OCI-LY1 (cell line): Measurements from ENCODE around the gene FAM83G.

Experiments
- H2AFZ ChIP-seq: fragments of 200-600 bp; sonication (generic), shearing (Covaris generic); 2 replicates; pipeline ENCODE4 v1.6.0; 2014; ENCODE audit warnings: antibody characterized with exemption, mild to moderate bottlenecking, low read length
- H3F3A ChIP-seq: fragments of 200-600 bp; sonication (generic), shearing (Covaris generic); 2 replicates; pipeline ENCODE4 v1.6.0; 2014; ENCODE audit warnings: mild to moderate bottlenecking, antibody characterized with exemption, low read length, moderate library complexity; ENCODE audit not compliant: insufficient read depth
- H3K27ac ChIP-seq: fragments of 200-600 bp; sonication (generic); 2 replicates; pipeline ENCODE4 v1.5.1; 2014; ENCODE audit warnings: low read length, mixed run types, mild to moderate bottlenecking, low read depth; ENCODE audit not compliant: poor library complexity, severe bottlenecking
- H3K27me3 ChIP-seq: fragments of 200-600 bp; sonication (generic); 2 replicates; pipeline ENCODE4 v1.6.0; 2014; ENCODE audit warnings: antibody characterized with exemption, mild to moderate bottlenecking, low read length, moderate library complexity; ENCODE audit not compliant: insufficient read depth
- H3K36me3 ChIP-seq: fragments of 200-600 bp; sonication (generic); 2 replicates; pipeline ENCODE4 v1.6.1; 2014; ENCODE audit warnings: mild to moderate bottlenecking, antibody characterized with exemption, low read length, moderate library complexity, mixed read lengths; ENCODE audit not compliant: insufficient read depth
- H3K4me1 ChIP-seq: fragments of 200-600 bp; sonication (generic); 2 replicates; pipeline ENCODE4 v1.5.1; 2014; ENCODE audit warnings: mild to moderate bottlenecking, low read length, moderate library complexity; ENCODE audit not compliant: insufficient read depth, severe bottlenecking
- H3K4me2 ChIP-seq: fragments of 200-600 bp; sonication (generic), shearing (Covaris generic); 2 replicates; pipeline ENCODE4 v1.6.1; 2014; ENCODE audit warnings: low read length
- H3K4me3 ChIP-seq: fragments of 200-600 bp; sonication (generic); 2 replicates; pipeline ENCODE4 v1.5.1; 2014; ENCODE audit warnings: low read length, low read depth, mild to moderate bottlenecking, mixed read lengths; ENCODE audit not compliant: poor library complexity, severe bottlenecking
- H3K79me2 ChIP-seq: fragments of 200-600 bp; shearing (Covaris generic); 2 replicates; pipeline ENCODE4 v1.6.1; 2016; ENCODE audit warnings: mixed run types, low read length, mixed read lengths; ENCODE audit not compliant: insufficient read depth
- H3K9ac ChIP-seq: fragments of 200-600 bp; sonication (generic), shearing (Covaris generic); 2 replicates; pipeline ENCODE4 v1.6.1; 2014; ENCODE audit warnings: mild to moderate bottlenecking, low read length, mixed read lengths
- H3K9me2 ChIP-seq: fragments of 200-600 bp; sonication (generic), shearing (Covaris generic); 2 replicates; pipeline ENCODE4 v1.6.1; 2014; ENCODE audit warnings: low read depth, mild to moderate bottlenecking, low read length, mixed read lengths
- H3K9me3 ChIP-seq: fragments of 200-600 bp; shearing (Covaris generic); 2 replicates; pipeline ENCODE4 v1.6.1; 2014; ENCODE audit warnings: low read length, mixed read lengths
- H4K20me1 ChIP-seq: fragments of 200-600 bp; sonication (generic), shearing (Covaris generic); 2 replicates; pipeline ENCODE4 v1.6.0; 2016; ENCODE audit warnings: mild to moderate bottlenecking, low read length; ENCODE audit not compliant: insufficient read depth
- EZH2 ChIP-seq: fragments of 200-600 bp; sonication (generic), shearing (Covaris generic); IDR thresholded peaks from 2 replicates; pipeline ENCODE4 v1.8.0; 2017; ENCODE audit warnings: borderline replicate concordance, mixed run types, mild to moderate bottlenecking, antibody characterized with exemption, low read length, moderate library complexity, mixed read lengths
- TF ChIP-seq, protein P1 (sequence below): fragments of 200-600 bp; sonication (generic), shearing (Covaris generic); IDR thresholded peaks from 2 replicates; pipeline ENCODE4 v1.5.1; 2017; ENCODE audit warnings: mild to moderate bottlenecking, antibody characterized with exemption, low read length, moderate library complexity, mixed read lengths

FAM83G gene

DNA sequence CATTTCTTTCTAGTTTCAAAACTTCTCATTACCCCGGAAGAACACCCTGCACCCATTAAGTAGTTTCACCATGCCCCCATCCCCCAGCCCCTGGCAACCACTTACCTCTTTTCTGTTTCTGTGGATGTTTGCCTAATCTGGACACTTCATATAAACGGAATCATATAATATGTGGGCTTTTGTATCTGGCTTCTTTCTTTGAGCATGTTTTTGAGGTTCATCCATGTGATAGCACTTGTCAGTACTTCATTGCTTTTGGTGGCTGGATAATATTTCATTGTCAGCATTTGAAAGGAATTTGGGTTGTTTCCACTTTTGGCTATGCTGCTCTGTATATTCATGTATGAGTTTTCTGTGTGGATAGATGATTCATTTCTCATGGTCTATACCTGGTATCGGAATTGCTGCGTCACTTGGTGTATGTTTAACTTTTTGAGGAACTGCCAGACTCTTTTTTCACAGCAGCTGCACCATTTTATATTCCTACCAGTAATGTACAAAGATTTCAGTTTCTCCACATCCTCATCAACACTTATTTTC lies 82.6 kb downstream of the FAM83G start:
- Histone ChIP-seq H3K36me3 (peaks cover 43% of the 10 kb centered on the region), H3K27me3 (no peaks in the 10 kb centered on the region), H3F3A (no peaks in the 10 kb centered on the region), H3K4me3 (peak overlapping the region; percentile 5), H3K79me2 (no peaks in the 10 kb centered on the region), H3K9ac (peak overlapping the region; percentile 55), H4K20me1 (no peaks in the 10 kb centered on the region), H3K9me2 (no peaks in the 10 kb centered on the region), H3K4me1 (peaks cover 55% of the 10 kb centered on the region), H2AFZ (no peak overlapping the region), H3K27ac (peak overlapping the region; percentile 92), H3K4me2 (peak overlapping the region; percentile 41), H3K9me3 (no peaks in the 10 kb centered on the region)
- TF ChIP-seq, protein P1, sequence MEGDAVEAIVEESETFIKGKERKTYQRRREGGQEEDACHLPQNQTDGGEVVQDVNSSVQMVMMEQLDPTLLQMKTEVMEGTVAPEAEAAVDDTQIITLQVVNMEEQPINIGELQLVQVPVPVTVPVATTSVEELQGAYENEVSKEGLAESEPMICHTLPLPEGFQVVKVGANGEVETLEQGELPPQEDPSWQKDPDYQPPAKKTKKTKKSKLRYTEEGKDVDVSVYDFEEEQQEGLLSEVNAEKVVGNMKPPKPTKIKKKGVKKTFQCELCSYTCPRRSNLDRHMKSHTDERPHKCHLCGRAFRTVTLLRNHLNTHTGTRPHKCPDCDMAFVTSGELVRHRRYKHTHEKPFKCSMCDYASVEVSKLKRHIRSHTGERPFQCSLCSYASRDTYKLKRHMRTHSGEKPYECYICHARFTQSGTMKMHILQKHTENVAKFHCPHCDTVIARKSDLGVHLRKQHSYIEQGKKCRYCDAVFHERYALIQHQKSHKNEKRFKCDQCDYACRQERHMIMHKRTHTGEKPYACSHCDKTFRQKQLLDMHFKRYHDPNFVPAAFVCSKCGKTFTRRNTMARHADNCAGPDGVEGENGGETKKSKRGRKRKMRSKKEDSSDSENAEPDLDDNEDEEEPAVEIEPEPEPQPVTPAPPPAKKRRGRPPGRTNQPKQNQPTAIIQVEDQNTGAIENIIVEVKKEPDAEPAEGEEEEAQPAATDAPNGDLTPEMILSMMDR, result no peak
- TF ChIP-seq EZH2, result no peak

GRCh38 chr17:18921485-18921884 lies 83.1 kb downstream of the FAM83G start:
- Histone ChIP-seq H2AFZ (no peak overlapping the region), H3K36me3 (peaks cover 43% of the 10 kb centered on the region; the same call in 1 of the 2 replicates), H3K4me1 (peaks cover 58% of the 10 kb centered on the region), H3F3A (no peaks in the 10 kb centered on the region), H3K27ac (peak overlapping the region; percentile 92), H3K9me3 (no peaks in the 10 kb centered on the region), H3K27me3 (no peaks in the 10 kb centered on the region), H3K79me2 (no peaks in the 10 kb centered on the region), H3K4me3 (peak overlapping the region; percentile 10), H3K9ac (peak overlapping the region; percentile 55), H3K9me2 (no peaks in the 10 kb centered on the region), H4K20me1 (no peaks in the 10 kb centered on the region), H3K4me2 (peak overlapping the region; percentile 41)
- TF ChIP-seq EZH2, result no peak
- TF ChIP-seq, protein P1, result no peak

- Histone ChIP-seq H3K4me2 (peak overlapping the region; percentile 41), H3K9ac (peak overlapping the region; percentile 55)
- no peak for TF ChIP-seq EZH2
- TF ChIP-seq, protein P1, result no peak
Observed at GRCh38 chr17:18920911-18921441, 83.6 kb downstream of the FAM83G start.

More at GRCh38 chr17:18920911-18921441, 83.6 kb downstream of the FAM83G start:
- H3K4me3 ChIP-seq, result peak overlapping the region; percentile 10
- H3K4me1 ChIP-seq, result peaks cover 58% of the 10 kb centered on the region
- H3K36me3 ChIP-seq, result peaks cover 43% of the 10 kb centered on the region; the same call in 1 of the 2 replicates
- H3K9me2 ChIP-seq, result no peaks in the 10 kb centered on the region
- no peaks in the 10 kb centered on the region for H3K79me2 ChIP-seq
- H4K20me1 ChIP-seq, result no peaks in the 10 kb centered on the region
- H3F3A ChIP-seq, result no peaks in the 10 kb centered on the region
- H3K9me3 ChIP-seq, result no peaks in the 10 kb centered on the region
- H3K27ac ChIP-seq, result peak overlapping the region; percentile 92
- no peaks in the 10 kb centered on the region for H3K27me3 ChIP-seq
- H2AFZ ChIP-seq, result no peak overlapping the region
